GM15510 (cell line): ENCODE results near the gene CTCFL.

Experiments
- POLR2A ChIP-seq: IDR thresholded peaks from 3 replicates; pipeline ENCODE4 v1.6.1; 2011; ENCODE audit warnings: borderline replicate concordance; ENCODE audit not compliant: insufficient read length; ENCODE audit errors: extremely low read depth

Gene CTCFL

GRCh38 chr20:57473246-57474048 is 51.5 kb downstream of the CTCFL start:
- peak; percentile 34 for TF ChIP-seq POLR2A

- no peak for TF ChIP-seq POLR2A
Measured at GRCh38 chr20:57471496-57472372, 53.2 kb downstream of the CTCFL start.

- TF ChIP-seq POLR2A, result no peak
Measured at GRCh38 chr20:57470666-57471495, 54.1 kb downstream of the CTCFL start.

- no peak for TF ChIP-seq POLR2A
Measured at GRCh38 chr20:57470212-57470522, 54.8 kb downstream of the CTCFL start.

GRCh38 chr20:57469418-57470211 is 55.3 kb downstream of the CTCFL start:
- no peak for TF ChIP-seq POLR2A

- TF ChIP-seq POLR2A, result no peak
Measured at GRCh38 chr20:57468523-57469417, 56.2 kb downstream of the CTCFL start.

GRCh38 chr20:57467742-57468141 is 57.2 kb downstream of the CTCFL start:
- no peak for TF ChIP-seq POLR2A

GRCh38 chr20:57465943-57466342 is 59.0 kb downstream of the CTCFL start:
- no peak for TF ChIP-seq POLR2A

- TF ChIP-seq POLR2A, result no peak
Measured at GRCh38 chr20:57465486-57465885, 59.5 kb downstream of the CTCFL start.

- no peak for TF ChIP-seq POLR2A
Measured at GRCh38 chr20:57464642-57465211, 60.2 kb downstream of the CTCFL start.

- no peak for TF ChIP-seq POLR2A
Measured at GRCh38 chr20:57462781-57463180, 62.2 kb downstream of the CTCFL start.

- no peak for TF ChIP-seq POLR2A
Measured at GRCh38 chr20:57461726-57462125, 63.2 kb downstream of the CTCFL start.
